CD14-positive monocyte (primary cell): Measurements from ENCODE around the gene THBS1. TPM values are rescaled to one million over a fixed set of nuclear protein-coding genes. Genes with fewer than 3 reads are reported as not detected.

Source experiments
- DNase-seq, 3 donors: peaks; one replicate each; pipeline ENCODE4 v3.0.0-alpha.2; 2011 to 2022
- H2AFZ ChIP-seq: 2 replicates; pipeline ENCODE4 v1.6.0; 2012; ENCODE audit warnings: mild to moderate bottlenecking, low read depth, low read length, inconsistent platforms; ENCODE audit not compliant: insufficient read depth, poor library complexity, severe bottlenecking
- H3K27ac ChIP-seq, 2 donors: 1 replicate in 1 of 2; 2 replicates in 1 of 2; pipeline ENCODE4 v1.5.1; 2012 to 2013; ENCODE audit warnings: low read length in 2 of 2, control low read depth in 1 of 2, inconsistent platforms in 1 of 2, low read depth in 1 of 2, mild to moderate bottlenecking in 1 of 2
- H3K27me3 ChIP-seq, 2 donors: one replicate each; pipeline versions ENCODE4 v1.6.0 to v1.6.1; 2011 to 2013; ENCODE audit warnings: low read length in 2 of 2; ENCODE audit not compliant: control insufficient read depth in 2 of 2, insufficient read depth in 2 of 2
- H3K36me3 ChIP-seq, 2 donors: replicated peaks in 1 of 2; 1 replicate in 1 of 2; 2 replicates in 1 of 2; pipeline versions ENCODE4 v1.5.1 to v1.6.1; 2012 to 2013; ENCODE audit warnings: low read length in 2 of 2, control low read depth in 1 of 2, inconsistent platforms in 1 of 2, mild to moderate bottlenecking in 1 of 2; ENCODE audit not compliant: insufficient read depth in 2 of 2, control insufficient read depth in 1 of 2
- H3K4me1 ChIP-seq, 2 donors: 1 replicate in 1 of 2; 2 replicates in 1 of 2; pipeline versions ENCODE4 v1.5.1 to v1.6.1; 2012 to 2013; ENCODE audit warnings: low read length in 2 of 2, control low read depth in 1 of 2, inconsistent platforms in 1 of 2, mild to moderate bottlenecking in 1 of 2, moderate library complexity in 1 of 2; ENCODE audit not compliant: insufficient read depth in 2 of 2, control insufficient read depth in 1 of 2
- H3K4me2 ChIP-seq: replicated peaks from 2 replicates; pipeline ENCODE3; 2012; ENCODE audit warnings: low read length, moderate library complexity, mild to moderate bottlenecking; ENCODE audit not compliant: poor library complexity, severe bottlenecking; ENCODE audit errors: extremely low read depth
- H3K4me3 ChIP-seq, 3 experiments: fragments of 200-600 bp in 1 of 3; sonication (generic) in 1 of 3; replicated peaks in 1 of 3; 1 replicate in 2 of 3; 2 replicates in 1 of 3; pipeline ENCODE4 v1.5.1; 2011 to 2013; ENCODE audit warnings: low read length in 3 of 3, mild to moderate bottlenecking in 3 of 3, control low read depth in 2 of 3, low read depth in 2 of 3, inconsistent platforms in 1 of 3, moderate library complexity in 1 of 3
- H3K79me2 ChIP-seq: 2 replicates; pipeline ENCODE4 v1.6.0; 2012; ENCODE audit warnings: mild to moderate bottlenecking, control low read depth, inconsistent platforms, low read length, moderate library complexity; ENCODE audit not compliant: insufficient read depth
- H3K9ac ChIP-seq: 2 replicates; pipeline ENCODE4 v1.6.0; 2017; ENCODE audit warnings: low read length, mild to moderate bottlenecking; ENCODE audit not compliant: insufficient read depth, poor library complexity, severe bottlenecking
- H3K9me3 ChIP-seq, 2 donors: replicated peaks in 1 of 2; 1 replicate in 1 of 2; 2 replicates in 1 of 2; pipeline versions ENCODE4 v1.5.1 to v1.6.1; 2012 to 2013; ENCODE audit warnings: low read length in 2 of 2, control low read depth in 1 of 2; ENCODE audit not compliant: control insufficient read depth in 1 of 2, insufficient read depth in 1 of 2
- H4K20me1 ChIP-seq: 2 replicates; pipeline ENCODE4 v1.6.0; 2012; ENCODE audit warnings: mild to moderate bottlenecking, low read length, control low read depth, moderate library complexity; ENCODE audit not compliant: insufficient read depth
- H3K27ac Mint-ChIP-seq, 7 donors: one replicate each; pipeline ENCODE4 v1.8.0; 2020; ENCODE audit warnings: mild to moderate bottlenecking in 7 of 7, mixed read lengths in 7 of 7, moderate library complexity in 6 of 7, inconsistent platforms in 2 of 7
- H3K27me3 Mint-ChIP-seq, 3 donors: one replicate each; pipeline ENCODE4 v1.8.0; 2021 to 2022; ENCODE audit warnings: low read depth in 3 of 3, mild to moderate bottlenecking in 3 of 3, mixed read lengths in 3 of 3, moderate library complexity in 3 of 3, inconsistent platforms in 1 of 3
- H3K36me3 Mint-ChIP-seq, 2 donors: one replicate each; pipeline ENCODE4 v1.8.0; 2020; ENCODE audit warnings: mixed read lengths in 2 of 2, inconsistent platforms in 1 of 2, mild to moderate bottlenecking in 1 of 2
- H3K4me1 Mint-ChIP-seq: one replicate; pipeline ENCODE4 v1.8.0; 2020; ENCODE audit warnings: mild to moderate bottlenecking, mixed read lengths
- H3K4me3 Mint-ChIP-seq, 2 donors: one replicate each; pipeline ENCODE4 v1.8.0; 2020; ENCODE audit warnings: mild to moderate bottlenecking in 2 of 2, mixed read lengths in 2 of 2, moderate library complexity in 1 of 2
- H3K9me3 Mint-ChIP-seq, 7 donors: one replicate each; pipeline ENCODE4 v1.8.0; 2020 to 2022; ENCODE audit warnings: mixed read lengths in 7 of 7, mild to moderate bottlenecking in 6 of 7, moderate library complexity in 6 of 7, inconsistent platforms in 2 of 7
- CTCF ChIP-seq: fragments of 200-600 bp; IDR thresholded peaks from one replicate; pipeline ENCODE4 v1.8.0; 2022; ENCODE audit warnings: antibody characterized with exemption, mild to moderate bottlenecking
- WGBS: methylation state at CpG from one replicate; pipeline ENCODE4 v1.1.5; 2013; ENCODE audit warnings: missing lambda C conversion rate; ENCODE audit not compliant: insufficient coverage; 5-methylcytosine and 5-hydroxymethylcytosine counted together
- intact Hi-C, 2 donors: fragments of 100-400 bp; cut with micrococcal nuclease; formaldehyde crosslinking; loops; one replicate each; pipeline versions ENCODE4 v1.15.0 to v1.15.1; 2023
- polyA plus RNA-seq, 3 donors: library from polyadenylated mRNA; depleted of rRNA in 1 of 3; unstranded in 2 of 3; stranded (reverse) in 1 of 3; fragments of 300-500 nt in 2 of 3; fragments of >200 nt in 1 of 3; fragmentation: Illumina TruSeq in 2 of 3; gene quantifications; 1 replicate in 2 of 3; 2 replicates in 1 of 3; pipeline ENCODE4 v1.2.3, GENCODE V29; 2012 to 2021

Gene THBS1
- polyA plus RNA-seq, 3 donors = 0.52 to 151 (median 55.4) TPM

DNA sequence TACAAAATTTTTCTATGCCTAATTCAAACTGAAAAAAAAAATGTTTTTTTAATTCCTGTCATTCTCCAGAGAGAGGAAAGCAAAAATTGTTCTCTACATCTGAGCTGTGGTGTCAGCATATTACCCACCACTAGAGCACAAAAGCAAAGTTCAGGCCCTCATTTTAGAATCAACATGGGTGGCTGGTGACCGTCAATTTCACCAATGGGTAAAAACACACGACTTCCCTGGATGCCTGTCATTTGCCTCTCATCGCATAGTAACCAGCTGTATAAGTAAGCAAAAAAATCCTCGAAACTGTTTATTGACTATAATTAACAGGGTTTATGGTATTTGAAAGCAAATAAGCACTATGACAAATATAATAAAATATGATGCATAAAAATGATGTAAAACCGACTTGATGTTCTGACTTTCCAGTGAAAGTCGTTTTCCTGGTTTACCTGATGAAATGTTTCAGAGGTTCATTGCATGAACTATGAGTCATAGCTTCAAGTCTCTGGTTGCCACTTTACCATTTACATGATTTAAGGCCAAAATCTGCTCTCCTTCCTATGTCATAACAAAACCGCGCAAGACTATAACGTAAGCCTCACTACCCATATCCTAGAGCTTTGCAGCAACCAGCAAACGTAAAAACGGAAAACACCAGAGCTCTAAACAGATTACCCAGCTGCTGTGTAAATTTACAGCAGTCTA is 60.5 kb downstream of the THBS1 start:
- H3K9me3 Mint-ChIP-seq = no peaks in the 10 kb centered on the region
- no peak for DNase-seq
- intact Hi-C loops = no loop called here
- no peak for TF ChIP-seq CTCF
- H3K4me1 Mint-ChIP-seq = no peaks in the 10 kb centered on the region
- no peak overlapping the region for H3K27ac Mint-ChIP-seq
- no peak overlapping the region for H3K4me3 Mint-ChIP-seq
- Histone ChIP-seq H3K4me3 (no peak overlapping the region), H3K36me3 (no peaks in the 10 kb centered on the region), H3K27me3 (no peaks in the 10 kb centered on the region), H2AFZ (no peak overlapping the region), H3K27ac (no peak overlapping the region), H3K79me2 (no peaks in the 10 kb centered on the region), H3K4me2 (no peak overlapping the region), H3K4me1 (no peaks in the 10 kb centered on the region), H3K9ac (no peak overlapping the region), H3K9me3 (no peaks in the 10 kb centered on the region), H4K20me1 (no peaks in the 10 kb centered on the region)
- H3K36me3 Mint-ChIP-seq = no peaks in the 10 kb centered on the region
- peaks cover 0 to 4% (median 1%) of the 10 kb centered on the region in 3 donors for H3K27me3 Mint-ChIP-seq
- 90% methylated on average over 3 of the region's 11 CpGs for WGBS

DNA sequence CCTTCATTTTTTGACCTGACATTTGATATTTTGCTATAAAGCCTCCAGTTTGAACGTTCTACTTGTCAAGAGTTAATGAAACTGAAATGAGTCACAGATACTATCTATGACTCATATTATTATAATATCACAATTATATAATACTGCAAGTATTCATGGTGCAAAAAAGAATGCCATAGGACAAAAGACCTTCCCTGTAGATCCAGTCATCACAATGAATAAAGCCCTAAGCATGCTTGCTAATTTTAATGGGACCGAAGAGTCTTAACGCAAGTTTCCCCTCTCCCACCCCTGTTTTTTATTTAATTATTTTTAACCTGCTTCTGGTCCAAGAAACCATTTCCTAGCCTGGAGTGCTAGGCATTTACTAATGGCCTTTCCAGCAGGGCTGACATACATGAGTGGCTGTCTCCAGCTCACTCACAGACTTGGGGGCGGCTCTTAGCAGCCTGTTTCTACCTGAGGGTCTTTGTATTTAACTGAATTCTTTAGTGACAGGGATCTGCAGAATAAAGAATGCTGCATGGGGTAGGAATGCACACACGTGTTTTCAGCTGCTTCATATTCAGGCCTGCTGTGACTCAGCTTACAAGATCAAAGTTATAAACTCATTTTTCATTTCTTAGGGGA is 61.2 kb downstream of the THBS1 start:
- H3K4me1 Mint-ChIP-seq = no peaks in the 10 kb centered on the region
- H3K27me3 Mint-ChIP-seq = peaks cover 0 to 2% (median 1%) of the 10 kb centered on the region in 3 donors
- Histone ChIP-seq H3K4me1 (no peaks in the 10 kb centered on the region), H3K27ac (no peak overlapping the region), H3K36me3 (no peaks in the 10 kb centered on the region), H3K9me3 (no peaks in the 10 kb centered on the region), H3K9ac (no peak overlapping the region), H4K20me1 (no peaks in the 10 kb centered on the region), H3K4me2 (no peak overlapping the region), H3K4me3 (no peak overlapping the region), H3K27me3 (no peaks in the 10 kb centered on the region), H3K79me2 (no peaks in the 10 kb centered on the region), H2AFZ (no peak overlapping the region)
- H3K27ac Mint-ChIP-seq = no peak overlapping the region
- WGBS = 90% methylated on average over 2 of the region's 5 CpGs
- H3K36me3 Mint-ChIP-seq = no peaks in the 10 kb centered on the region
- no peaks in the 10 kb centered on the region for H3K9me3 Mint-ChIP-seq
- no peak overlapping the region for H3K4me3 Mint-ChIP-seq
- TF ChIP-seq CTCF = no peak
- no peak for DNase-seq
- intact Hi-C loops = no loop called here
